Stimulated activated CD8-positive, alpha-beta memory T cell treated with anti-CD3 and anti-CD28 coated beads, Interleukin-15, amount 100 ng/mL, for 24 hours (primary cell): Measurements from ENCODE around the gene CHMP4B.
A peak's percentile ranks its signal among the peaks of the same experiment; 100 is the strongest.
"Not testable (repeated sequence)": the region's sequence is repeated elsewhere in the genome, so short reads cannot be mapped to it uniquely, and the experiment has no call there.

Experiments used
- DNase-seq: peaks from one replicate; pipeline ENCODE4 v3.0.0-alpha.2; 2020; ENCODE audit warnings: low read depth

Gene CHMP4B

GRCh38 chr20:33789858-33790182 is 21.3 kb upstream of the CHMP4B start:
- no peak for DNase-seq

DNA sequence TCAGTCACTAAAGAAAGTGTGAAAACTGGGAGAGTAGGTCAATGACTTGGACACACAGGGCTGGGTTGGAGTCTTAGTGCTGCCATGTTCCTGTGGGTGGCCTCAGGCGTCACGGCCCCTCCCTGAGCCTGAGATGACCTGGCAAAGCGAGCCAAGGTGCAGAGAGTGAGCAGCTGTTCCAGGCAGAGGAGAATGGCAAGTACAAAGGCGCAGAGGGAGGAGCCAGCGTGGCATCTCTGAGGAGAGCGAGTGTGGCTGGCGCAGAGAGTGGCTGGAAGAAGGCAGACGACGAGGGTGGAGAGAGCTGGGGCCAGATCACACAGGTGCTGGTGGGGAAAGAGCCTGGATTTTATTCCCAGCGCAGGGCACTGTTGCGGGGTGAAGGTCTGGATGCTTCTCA is 20.6 kb upstream of the CHMP4B start:
- no peak for DNase-seq

DNA sequence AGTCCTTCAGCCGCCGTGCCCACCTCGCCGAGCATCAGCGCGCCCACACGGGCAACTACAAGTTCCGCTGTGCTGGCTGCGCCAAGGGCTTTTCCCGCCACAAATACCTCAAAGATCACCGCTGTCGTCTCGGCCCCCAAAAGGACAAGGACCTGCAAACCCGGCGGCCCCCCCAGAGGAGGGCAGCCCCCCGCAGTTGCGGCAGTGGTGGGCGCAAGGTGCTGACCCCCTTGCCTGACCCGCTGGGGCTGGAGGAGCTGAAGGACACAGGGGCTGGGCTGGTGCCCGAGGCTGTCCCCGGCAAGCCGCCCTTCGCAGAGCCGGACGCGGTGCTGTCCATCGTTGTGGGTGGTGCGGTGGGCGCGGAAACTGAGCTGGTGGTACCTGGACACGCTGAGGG is 20.1 kb upstream of the CHMP4B start:
- no peak for DNase-seq

DNA sequence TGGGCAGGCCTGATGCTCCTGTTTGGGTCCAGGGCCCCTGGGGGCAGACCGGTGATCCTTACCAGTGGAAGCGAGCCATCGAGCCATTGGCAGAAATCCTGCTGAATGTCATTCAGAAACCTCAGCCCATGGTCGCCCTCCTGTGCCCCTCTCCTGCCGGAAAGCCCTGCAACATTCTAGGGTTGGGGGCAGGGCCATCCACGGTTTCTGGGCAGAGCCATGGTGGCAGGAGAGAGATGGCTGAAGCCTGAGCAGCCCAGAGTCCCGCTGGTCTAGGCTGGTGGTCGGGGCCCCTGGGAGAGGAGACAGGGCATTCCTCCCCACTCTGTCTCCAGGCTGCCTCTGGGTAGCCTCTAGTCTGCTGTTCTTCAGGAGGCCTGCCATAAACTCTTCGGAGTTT is 19.6 kb upstream of the CHMP4B start:
- DNase-seq, result no peak

GRCh38 chr20:33791959-33792597 is 19.1 kb upstream of the CHMP4B start:
- DNase-seq, result peak; percentile 23

GRCh38 chr20:33792598-33792989 is 18.6 kb upstream of the CHMP4B start:
- DNase-seq, result not testable (repeated sequence)

GRCh38 chr20:33793011-33793931 is 17.9 kb upstream of the CHMP4B start:
- DNase-seq, result no peak

DNA sequence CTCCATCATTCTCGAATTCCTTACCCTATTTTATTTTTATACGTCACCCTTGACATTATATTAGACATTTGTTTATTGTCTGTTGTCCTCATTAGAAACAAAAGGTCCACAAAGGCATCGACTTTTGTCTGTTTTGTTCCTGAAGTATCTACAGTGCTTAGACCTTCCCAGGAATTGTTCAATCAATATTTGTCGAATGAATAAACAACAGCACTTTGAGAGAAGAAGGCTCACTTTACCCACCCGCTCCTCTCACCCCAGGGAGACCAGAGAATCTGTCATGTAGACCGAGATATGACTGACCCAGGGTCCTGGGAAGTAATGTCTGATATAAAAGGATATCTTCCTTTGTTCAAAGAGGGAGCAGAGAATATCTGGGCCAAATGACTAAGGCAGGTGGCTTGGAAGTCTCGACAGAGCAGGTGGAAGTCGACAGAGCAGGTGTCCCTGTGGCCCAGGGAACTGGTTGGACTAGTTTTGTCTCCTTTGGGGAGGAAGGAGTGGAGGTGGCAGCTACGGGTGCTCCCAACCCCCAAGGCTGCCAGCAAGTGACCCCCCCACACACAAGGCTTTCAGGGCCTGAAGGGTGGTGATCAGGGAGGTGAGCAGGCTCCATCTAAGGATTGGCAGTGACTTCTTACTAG is 14.8 kb upstream of the CHMP4B start:
- DNase-seq, result no peak

DNA sequence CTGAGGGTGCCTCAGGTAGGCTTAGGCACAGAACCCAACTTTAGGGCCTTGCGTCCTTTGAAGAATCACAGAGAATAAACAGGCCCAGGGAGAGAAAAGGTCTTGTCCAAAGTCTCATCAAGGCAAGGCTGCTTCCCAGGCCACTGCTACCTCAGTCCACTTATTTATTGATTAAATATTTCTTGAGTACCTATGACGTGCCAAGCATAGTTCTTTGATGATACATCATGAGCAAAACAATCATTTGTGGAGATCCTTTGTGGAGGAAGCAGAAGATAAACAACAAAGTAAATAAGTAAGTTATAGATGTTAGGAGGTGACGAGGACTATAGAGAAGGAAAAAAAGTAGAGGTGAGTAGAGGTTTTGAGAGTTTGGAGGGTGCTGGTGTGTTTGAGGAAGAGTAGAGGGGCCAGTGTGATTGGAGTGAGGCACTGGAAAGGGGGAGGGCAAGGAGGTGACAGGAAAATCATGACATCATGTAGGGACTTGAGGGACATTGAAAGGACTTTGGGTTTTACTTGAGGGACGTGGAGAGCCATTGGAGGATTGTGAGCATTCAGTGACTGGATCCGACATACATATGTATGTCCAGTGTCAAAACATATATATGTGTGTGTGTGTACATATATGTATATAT is 14.1 kb upstream of the CHMP4B start:
- DNase-seq, result no peak

- DNase-seq, result no peak
These were observed 12.7 kb upstream of the CHMP4B start for GRCh38 chr20:33798444-33798843.

DNA sequence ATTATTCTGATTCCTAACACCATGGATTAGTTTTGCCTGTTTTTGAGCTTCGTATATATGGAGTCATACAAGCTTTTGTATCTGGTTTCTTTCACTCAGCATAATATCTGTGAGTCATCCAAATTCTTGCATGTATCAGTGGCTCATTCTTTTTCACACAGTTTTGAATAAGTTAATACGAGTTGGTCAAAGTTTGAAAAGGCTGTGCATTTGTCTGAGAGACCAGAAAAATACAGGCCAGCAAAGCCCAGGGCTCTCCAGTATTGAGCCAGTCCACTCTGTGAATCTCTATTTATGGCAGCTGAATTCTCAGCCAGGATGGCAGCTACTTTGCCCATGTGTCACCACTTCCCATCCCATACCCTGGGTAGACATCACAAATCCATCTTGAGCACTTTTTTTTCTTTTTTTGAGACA is 7.2 kb upstream of the CHMP4B start:
- no peak for DNase-seq

GRCh38 chr20:33808388-33808787 is 2.8 kb upstream of the CHMP4B start:
- DNase-seq, result no peak

DNA sequence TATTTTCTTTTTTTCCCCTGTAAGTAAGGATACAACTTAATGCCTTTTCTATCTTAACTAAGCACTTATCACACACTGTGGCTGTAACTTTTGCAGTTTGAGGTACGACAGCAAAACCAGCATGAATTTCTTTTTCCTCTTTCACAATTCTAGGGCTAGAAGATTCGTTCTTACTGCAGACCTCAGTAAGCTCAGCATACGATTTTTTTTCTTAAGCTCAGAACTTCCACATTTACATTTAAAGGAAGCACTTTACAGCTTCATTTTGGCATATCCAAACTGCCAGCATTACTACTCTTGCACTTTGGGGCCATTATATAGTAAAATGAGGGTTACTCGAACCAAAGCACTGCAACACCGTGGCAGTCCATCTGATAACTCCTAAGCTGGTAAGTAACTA is 889 bp upstream of the CHMP4B start:
- DNase-seq, result no peak

- no peak for DNase-seq
These were observed 616 bp downstream of the CHMP4B start for GRCh38 chr20:33811776-33812151.

DNA sequence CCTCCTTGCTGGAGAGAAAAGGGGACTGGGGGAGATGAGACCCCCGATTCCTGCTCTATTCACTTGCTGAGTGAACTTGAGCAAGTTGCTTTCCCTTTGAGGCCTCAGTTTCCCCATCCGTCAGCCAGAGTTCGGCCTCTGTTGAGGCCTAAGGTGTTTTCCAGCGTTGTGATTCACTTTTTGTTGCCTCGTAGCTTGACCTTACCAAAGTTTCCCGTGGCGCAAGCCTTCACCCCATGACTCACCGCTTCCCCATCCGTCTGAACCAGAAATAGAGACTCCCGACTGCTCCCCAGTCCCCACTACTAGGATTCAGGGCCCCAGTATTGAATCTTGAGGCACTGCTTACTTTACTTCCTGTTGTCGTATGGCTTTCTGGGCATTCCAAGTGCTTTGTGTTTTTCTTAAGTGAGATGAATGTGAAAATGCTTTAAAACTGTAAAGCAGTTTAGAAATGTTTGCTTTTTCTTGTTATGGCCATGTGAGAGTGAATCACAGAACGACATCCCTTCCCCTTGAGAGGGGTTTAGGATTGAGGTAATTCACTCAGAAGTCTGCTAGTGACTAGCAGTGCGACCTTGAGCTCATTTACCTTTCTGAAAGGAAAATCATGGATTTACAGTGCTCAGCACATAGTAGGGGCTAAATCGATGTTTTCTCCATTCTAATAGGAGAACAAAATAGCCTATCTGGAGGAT is 1.2 kb downstream of the CHMP4B start:
- peak; percentile 3 for DNase-seq

GRCh38 chr20:33812908-33813462 is 1.8 kb downstream of the CHMP4B start:
- DNase-seq, result no peak

- DNase-seq, result no peak
These were observed 3.1 kb downstream of the CHMP4B start for GRCh38 chr20:33814238-33814712.

GRCh38 chr20:33815671-33816070 is 4.5 kb downstream of the CHMP4B start:
- no peak for DNase-seq

DNA sequence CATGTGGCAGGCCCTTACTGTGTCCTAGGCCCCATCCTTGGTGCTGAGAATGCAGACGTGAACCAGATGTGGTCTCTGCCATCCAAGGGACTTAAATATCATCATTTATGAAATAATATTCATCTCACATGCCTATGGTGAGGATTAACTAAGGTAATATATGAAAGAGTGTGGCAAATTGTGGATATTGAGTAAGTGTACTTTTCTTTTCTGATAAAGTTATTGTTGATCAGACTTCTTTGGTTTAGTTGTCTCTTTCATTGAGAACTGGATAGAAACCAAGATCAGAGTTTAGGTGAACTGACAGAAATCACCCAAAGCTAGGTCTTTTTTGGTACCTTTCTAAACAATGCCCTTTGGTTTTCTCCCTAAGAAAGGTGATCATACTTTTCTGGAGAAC is 5.0 kb downstream of the CHMP4B start:
- DNase-seq, result no peak

DNA sequence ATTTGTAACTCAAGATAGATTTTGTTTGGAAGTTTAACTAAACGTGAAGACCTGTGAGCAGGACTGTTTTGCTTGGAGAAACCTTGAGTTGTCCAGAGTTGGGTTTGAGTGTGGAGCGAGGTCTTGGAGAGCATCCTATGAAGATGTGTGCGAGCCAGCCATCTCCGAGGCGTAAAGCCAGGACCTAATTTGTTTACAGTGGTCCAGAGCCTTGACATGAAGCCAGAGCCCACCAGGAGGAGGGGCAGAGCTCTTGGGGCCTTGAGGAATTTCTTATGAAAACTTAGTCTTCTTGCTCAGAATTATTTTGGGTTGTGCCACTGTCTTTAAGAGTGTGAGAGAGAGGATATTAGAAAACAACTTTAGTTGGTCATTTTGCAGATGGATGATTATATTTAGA is 6.3 kb downstream of the CHMP4B start:
- DNase-seq, result no peak

DNA sequence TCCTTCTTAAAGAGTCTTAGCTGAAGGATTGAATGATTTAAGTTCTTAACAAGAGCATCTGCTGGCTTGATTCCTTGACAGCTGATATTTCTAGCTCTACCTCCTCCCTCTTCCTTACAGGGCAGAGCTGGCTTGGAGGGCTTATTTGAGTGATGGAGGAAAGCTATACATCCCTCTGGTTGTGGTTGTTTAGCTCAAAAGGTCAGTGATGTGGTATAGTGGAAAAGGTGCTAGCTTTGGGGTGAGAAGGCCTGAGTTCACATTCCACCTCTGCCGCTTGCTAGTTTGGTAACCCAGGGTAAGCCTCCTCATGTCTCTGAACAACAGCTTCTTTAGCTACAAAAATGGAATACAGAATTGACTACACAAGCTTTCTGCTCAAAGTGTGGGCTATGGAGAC is 8.3 kb downstream of the CHMP4B start:
- no peak for DNase-seq

DNA sequence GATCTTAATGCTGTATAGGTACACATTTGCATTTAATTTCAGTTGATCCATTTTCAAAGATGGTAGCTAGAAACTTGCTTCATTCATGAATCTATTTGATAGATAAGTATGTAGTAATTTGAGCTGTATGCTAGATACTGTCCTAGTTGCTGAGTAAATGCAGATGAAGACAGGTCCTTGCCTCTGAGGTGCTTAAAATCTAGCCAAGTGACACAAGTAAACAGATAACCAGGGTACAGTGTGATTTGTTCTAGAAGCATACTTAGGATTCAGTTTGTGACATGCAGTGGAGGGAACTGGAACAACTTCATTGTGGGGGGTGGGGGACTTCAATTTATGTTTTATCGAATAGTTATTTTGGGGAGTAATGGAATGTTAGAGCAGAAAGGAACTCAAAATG is 9.2 kb downstream of the CHMP4B start:
- no peak for DNase-seq
